Right kidney (tissue), 9 donors: ENCODE data around the gene SLC2A9.

ENCODE experiments used
- DNase-seq: peaks from one replicate; pipeline ENCODE4 v3.0.0-alpha.2; 2016
- long read RNA-seq, 8 donors: transcript quantifications; one replicate each; lab custom pipeline, GENCODE V29; 2026

SLC2A9 gene
- long read RNA-seq, donor 1, partial matches to known transcripts = 0 of 1 reads
- long read RNA-seq, donor 1, other reads (novel, unspliced or antisense) = 0 of 1 reads
- long read RNA-seq, donor 2, partial matches to known transcripts = 0 of 1 reads
- long read RNA-seq, donor 2, other reads (novel, unspliced or antisense) = 0 of 1 reads
- long read RNA-seq, donor 3 = 0 reads
- long read RNA-seq, donor 4 = 0 reads
- long read RNA-seq, donor 5 = 0 reads
- long read RNA-seq, donor 6, partial matches to known transcripts = 0 of 1 reads
- long read RNA-seq, donor 6, other reads (novel, unspliced or antisense) = 0 of 1 reads
- long read RNA-seq, donor 7 = 0 reads
- long read RNA-seq, donor 8, partial matches to known transcripts = 0 of 1 reads
- long read RNA-seq, donor 8, other reads (novel, unspliced or antisense) = 0 of 1 reads

- peak; percentile 32 for DNase-seq
Measured at GRCh38 chr4:10020871-10021652, at the start of gene SLC2A9. SLC2A9 (minus strand) TSS chr4:10021497; CDS start chr4:10021429, 68 bp downstream.

DNA sequence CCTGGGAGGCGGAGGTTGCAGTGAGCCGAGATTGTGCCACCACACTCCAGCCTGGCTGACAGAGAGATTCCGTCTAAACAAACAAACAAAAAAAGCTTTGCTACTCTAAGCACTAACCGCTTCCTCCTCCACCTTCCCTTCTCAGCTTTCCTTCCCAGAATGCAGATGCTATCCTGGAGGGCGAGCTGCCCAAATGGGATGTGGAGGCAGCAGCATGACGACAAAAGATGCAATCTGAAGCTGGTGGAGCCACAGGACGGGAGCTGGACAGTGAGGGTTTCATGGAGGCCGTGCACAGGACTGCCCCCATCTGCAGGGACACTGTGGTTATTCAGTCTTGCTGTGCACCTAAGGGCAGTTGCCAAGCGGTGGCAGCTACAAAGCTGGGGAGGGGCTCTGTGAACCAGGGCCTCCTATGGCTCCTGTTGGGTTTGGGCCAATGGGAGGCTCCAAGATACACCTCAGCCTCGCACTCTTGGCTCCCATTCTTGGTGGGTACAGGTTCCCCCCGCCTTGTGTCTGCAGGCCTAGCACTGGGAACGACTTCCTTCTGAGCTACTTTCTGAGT, 47.9 kb upstream of the SLC2A9 start:
- no peak for DNase-seq

DNA sequence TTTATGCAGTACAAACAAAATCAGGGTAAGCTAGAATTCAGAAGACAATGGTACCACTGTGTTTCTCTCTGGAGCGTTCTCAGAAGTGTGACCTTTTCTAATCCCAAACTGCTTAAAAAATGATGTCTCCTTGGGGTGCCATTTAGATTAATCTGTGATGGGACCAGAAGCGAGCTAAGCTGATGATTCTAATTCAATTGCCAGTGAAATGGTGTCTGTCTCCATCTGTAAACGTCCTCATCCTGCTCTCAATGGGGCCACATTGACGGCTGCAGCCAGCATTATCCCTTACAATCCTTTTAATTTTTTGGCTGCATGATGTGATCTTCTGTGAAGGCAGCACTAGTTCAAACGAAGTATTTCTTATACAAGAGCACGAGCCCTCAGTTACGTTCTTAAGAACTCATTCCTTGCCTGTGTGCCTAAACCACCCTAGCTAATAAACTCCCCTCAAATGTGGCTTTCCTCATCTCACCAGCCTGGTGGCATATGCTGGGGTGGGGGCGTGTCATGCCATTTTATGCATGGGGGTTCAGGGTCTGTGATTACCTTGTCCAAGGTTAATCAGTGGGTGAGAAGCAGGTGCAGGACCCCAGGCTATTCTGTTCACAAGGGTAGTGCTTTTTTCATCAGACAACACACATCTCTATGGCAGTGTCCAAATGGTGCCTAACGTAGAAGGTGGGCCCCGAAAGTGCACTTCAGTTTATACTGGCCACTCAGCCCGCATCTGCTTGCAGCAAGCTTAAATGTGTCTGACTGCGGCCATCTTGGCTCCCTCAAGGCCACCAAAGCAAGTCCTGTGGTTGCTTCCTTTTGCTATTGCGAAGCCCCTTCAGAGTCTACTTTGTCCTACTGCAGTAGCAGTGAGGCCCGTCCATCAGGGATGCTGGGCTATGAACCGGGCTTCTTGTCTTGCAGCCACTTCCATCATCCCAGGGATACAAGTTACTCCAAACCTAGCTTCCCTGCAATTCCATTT, 45.7 kb upstream of the SLC2A9 start:
- no peak for DNase-seq

DNA sequence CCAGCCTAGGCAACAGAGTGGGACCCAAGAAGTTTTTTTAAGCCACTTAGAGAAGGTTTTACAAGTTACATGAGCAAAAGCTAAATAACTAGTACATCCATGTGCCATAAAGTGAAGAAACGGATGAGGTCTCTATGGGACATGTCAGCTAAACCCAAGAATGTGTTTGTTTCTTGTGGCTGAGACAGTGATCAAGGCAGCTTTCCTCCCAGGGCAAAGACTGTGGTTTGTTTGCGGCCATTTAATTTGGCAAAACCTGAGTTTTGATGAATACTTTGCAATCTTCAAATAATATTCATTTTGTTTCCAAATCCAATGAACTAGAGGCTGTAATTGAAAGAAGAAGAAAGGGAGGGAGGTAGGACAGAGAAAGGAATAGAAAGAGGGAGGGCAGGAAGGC, 44.9 kb upstream of the SLC2A9 start:
- no peak for DNase-seq

DNA sequence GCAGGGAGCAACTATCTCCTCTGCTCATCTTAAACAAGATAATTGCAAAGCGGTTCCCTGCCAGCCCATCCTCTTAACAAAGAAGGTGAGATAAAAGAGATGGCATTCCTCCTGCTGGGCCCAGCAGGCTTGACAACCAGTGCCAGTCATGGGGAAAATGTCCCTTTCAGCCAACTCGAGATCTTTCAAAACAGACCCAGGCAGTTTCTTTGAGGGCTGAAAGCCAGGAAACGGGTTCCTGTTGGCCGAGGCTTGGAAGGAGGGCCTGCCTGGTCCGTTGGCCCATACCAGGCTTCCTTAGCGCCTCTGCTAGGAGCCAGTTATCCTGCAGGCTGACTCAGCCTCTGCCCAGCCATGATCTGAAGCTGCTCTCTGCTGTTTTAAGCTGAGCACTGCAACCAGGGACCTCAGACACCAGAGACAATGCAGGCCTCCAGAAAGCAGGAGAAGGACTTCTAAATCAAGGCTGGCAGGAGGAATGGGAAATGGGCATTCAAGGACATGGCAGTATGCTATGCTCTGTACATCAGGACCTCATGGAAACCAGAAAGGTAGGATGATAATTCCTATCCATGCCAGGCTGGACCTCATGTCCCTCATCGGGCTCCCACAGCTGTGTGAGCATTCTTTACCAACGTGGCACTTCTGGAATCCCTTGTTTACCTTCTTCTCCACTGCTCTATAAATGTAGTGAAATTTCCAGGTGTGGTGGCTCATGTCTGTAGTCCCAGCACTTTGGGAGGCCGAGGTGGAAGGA, 42.4 kb upstream of the SLC2A9 start:
- no peak for DNase-seq

- no peak for DNase-seq
Measured at GRCh38 chr4:10061650-10062415, 40.5 kb upstream of the SLC2A9 start.

DNA sequence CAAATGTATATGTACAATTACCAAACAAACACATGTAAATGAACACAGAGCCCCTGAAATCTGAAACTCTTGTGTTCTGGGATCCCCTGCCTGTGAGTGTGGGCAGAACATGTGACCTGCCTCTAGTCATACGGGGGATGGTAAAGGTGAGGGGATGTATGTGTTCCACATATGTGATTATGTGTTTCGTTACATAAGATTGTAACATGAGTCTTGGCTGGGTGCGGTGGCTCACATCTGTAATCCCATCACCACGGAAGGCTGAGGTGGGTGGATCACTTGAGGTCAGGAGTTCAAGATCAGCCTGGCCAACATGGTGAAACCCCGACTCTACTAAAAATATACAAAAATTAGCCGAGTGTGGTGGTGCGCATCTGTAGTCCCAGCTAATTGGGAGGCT, 37.1 kb upstream of the SLC2A9 start:
- no peak for DNase-seq

DNA sequence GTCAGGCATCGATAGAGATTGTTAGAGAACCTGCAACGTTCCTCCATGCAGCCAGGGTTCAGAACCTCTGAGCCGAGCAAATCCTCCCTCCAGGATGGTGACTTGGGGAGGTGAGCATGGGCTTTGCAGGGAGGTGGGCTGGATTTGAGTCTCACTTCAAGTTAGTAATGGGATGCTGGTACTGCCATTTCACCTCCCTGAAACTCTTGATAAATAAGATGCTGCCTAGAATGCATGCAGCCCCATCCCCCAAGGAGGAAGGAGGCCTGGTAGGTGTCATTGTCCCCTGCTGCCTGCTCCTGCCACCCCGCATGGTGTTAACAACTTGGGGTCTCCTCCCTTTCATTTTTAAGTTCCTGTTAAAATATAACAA, 35.7 kb upstream of the SLC2A9 start:
- DNase-seq = no peak

DNA sequence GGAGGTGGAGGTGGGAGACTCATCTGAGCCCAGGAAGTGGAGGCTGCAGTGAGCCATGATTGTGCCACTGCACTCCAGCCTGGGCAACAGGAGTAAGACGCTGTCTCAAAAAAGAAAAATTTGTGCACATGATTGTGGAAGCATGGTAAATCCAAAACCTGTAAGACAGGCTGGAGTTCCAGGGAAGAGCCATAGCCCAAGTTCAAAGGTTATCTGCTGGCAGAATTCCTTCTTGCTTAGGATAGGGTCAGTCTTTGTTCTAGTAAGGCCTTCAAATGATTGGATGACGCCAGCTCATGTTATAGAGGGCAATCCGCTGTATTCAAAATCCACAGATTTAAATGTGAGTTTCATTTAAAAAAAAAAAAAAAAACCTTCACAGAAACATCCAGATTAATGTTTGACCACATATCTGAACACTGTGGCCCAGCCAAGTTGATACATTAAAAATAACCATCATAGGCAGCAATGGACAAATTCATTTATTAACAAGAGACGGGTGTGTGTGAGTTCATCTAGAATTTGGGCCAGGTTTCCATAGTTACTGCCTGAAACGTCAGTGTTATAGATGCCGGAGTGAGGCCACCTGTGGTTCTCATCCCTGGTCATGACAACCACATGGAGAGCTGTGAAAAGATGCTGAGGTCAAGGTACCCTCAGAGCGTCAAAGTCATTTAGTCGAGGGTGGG, 35.2 kb upstream of the SLC2A9 start:
- DNase-seq = no peak

DNA sequence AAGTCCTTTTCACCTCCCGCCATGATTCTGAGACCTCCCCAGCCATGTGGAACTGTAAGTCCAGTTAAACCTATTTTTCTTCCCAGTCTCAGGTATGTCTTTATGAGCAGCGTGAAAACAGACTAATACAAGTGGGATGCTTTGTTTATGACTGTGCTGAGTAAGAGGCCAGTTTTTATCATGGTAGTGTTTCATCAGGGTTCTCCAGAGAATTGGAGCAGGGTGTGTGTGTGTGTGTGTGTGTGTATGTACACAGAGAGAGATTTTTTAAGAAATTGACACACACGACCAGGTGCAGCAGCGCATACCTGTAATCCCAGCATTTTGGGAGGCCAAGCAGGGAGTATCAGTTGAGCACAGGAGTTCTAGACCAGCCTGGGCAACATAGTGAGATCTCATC, 34.6 kb upstream of the SLC2A9 start:
- DNase-seq = no peak

GRCh38 chr4:10054571-10055041, 33.3 kb upstream of the SLC2A9 start:
- no peak for DNase-seq

DNA sequence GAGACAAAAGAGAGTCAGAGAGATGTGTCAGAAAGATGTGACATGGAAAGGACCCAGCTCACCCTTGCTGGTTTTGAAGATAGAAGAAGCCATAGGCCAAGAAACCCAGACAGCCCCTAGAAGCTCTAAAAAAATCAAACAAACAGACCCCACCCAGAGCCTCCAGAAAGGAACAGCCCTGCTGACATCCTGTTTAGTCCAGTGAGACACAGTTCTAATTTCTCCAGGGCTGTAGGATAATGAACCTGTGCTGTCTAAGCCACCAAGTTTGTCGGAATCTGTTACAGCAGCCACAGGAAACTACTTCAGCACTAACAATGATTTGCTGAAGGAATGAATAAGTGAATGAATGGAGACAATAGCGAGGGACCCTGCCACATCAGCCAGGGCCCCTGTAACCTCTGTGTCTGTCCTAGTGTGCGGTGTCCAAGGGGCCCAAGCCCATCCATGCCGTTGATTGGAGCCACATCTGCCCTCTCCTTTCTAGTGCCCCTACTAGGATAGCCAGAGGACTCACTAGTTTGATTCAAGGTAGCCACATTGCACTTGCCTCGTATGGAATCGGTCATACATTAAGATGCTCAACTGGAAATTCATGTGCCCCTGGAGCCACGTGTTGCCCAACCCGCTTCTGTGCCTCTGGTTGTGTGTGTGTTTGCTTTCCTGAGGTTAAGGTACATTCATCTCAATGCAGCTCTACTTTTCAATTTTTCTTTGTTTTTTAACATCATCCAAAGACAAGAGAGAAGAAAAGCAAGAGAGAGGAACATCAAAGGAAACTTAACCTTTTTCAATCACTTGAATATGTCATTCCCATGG, 32.5 kb upstream of the SLC2A9 start:
- no peak for DNase-seq

DNA sequence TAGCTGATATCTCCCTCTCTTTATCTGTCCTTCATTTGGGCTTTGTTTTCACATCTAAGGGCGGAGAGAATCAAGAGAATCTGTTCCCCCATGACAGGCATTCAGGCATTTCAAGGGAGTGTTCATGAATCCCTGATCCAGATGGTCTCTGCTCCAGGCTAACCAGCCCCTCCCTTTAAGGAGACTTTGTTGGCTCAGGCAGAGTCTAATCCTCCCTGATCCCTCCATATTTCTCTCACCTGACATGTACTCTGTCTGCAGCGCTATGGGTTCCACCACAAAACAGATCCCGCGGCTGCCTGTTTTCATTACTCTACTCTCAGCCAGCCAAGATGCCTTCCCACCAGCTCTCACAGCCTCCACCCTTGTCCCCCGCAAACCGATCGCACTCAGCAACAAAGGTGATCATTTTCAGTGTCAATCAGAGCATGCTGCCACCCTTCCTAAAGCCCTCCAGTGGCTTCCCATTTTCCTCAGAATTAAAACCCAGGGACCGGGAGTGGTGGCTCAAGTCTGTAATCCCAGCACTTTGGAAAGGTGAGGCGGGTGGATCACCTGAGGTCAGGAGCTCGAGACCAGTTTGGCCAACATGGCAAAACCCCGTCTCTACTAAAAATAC, 30.3 kb upstream of the SLC2A9 start:
- no peak for DNase-seq

GRCh38 chr4:10050721-10051120, 29.4 kb upstream of the SLC2A9 start:
- DNase-seq = no peak

- no peak for DNase-seq
Measured at GRCh38 chr4:10050261-10050661, 29.0 kb upstream of the SLC2A9 start.

DNA sequence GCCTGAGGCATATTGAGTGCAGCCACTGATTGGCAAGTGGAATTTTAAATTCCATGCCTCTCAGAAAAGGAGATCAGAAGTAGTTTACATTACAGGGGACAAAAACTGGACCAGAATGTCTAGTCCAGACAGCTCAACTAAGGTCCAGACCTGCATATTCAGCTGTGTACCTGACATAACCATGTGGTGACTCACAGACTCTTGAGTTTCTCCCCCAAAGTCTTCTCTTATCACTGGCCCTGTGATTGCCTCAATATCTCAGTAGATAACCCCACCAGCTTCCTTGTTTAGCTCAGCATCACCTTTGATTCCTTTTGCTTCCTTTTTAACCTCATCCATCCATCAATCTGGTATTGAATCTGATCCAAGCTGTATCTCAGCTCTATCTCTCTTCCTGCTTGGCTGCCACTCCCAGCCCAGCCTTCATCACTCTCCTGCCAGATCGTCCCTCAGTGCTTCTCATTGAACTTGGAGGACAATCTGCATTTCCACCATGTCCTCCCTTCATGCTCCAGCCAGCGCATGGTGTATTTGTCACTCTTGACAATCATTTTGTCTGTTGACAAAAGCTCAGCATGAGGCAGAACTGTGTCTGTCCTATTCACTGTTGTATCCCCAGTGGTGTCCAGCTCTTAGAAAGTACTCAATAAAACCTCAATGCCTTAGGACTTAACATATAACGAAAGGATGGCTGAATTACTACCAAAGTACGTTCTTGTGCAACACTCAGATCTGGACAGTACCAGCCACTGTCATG, 27.8 kb upstream of the SLC2A9 start:
- DNase-seq = no peak

DNA sequence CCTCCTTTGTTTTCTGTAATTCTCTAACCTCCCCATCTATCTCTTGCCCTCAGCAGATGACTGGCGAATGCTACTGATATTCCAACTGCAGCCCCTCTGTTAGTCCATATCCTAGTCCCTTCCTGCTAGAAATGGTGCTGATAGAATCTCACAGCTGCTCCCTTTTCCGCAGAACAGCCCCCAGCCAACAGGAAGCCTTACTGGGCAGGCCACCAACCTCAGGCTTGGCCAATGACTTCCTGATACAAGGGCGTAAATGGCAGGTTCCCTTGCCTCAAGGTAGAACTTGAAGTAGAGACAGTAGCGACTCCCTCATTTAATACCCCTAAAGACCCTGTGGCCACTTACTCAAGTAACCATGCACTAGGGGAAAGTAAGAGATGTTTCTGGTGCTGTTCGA, 26.7 kb upstream of the SLC2A9 start:
- DNase-seq = no peak

DNA sequence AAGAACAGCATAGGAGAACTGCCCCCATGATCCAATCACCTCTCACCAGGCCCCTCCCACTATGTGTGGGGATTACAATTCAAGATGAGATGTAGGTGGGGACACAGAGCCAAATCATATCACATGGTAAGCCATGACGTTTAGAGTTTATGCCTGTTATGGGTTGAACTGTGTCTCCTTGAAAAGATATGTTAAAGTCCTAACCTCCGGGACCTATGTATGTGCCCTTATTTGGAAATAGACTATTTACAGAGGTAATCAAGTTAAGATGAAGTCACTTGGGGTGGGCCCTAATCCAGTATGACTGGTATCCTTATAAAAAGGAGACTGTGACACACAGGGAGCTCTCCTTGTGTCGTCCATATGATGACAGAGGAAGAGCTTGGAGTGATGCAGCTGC, 25.2 kb upstream of the SLC2A9 start:
- no peak for DNase-seq
